ENCODE data around the gene CFAP69.

CFAP69 gene

GRCh38 chr7:90244909-90245851 is at the start of gene CFAP69:
Gene CFAP69 (plus strand): TSS chr7:90245174. CDS start chr7:90245425, 251 bp downstream.
- DNase-seq, result peak; percentile 79

- no peak for DNase-seq
Measured at GRCh38 chr7:90201500-90202195, 43.3 kb upstream of the CFAP69 start.

- no peak for DNase-seq
Measured at GRCh38 chr7:90207956-90208355, 37.0 kb upstream of the CFAP69 start.

- no peak for DNase-seq
Measured at GRCh38 chr7:90209776-90210175, 35.2 kb upstream of the CFAP69 start.

GRCh38 chr7:90210475-90210874 is 34.5 kb upstream of the CFAP69 start:
- DNase-seq, result no peak

GRCh38 chr7:90210981-90211380 is 34.0 kb upstream of the CFAP69 start:
- DNase-seq, result no peak

GRCh38 chr7:90211391-90212148 is 33.4 kb upstream of the CFAP69 start, which contains the start of gene STEAP2:
Gene STEAP2 (plus strand): TSS chr7:90211740. CDS start chr7:90225083, 13,343 bp downstream.
- DNase-seq, result peak; percentile 86

GRCh38 chr7:90212149-90212495 is 32.9 kb upstream of the CFAP69 start:
- no peak for DNase-seq

GRCh38 chr7:90213521-90213920 is 31.5 kb upstream of the CFAP69 start:
- DNase-seq, result no peak

GRCh38 chr7:90216080-90216674 is 28.8 kb upstream of the CFAP69 start:
- no peak for DNase-seq

- no peak for DNase-seq
Measured at GRCh38 chr7:90216771-90217170, 28.2 kb upstream of the CFAP69 start.

GRCh38 chr7:90222390-90222789 is 22.6 kb upstream of the CFAP69 start:
- no peak for DNase-seq

GRCh38 chr7:90222811-90223725 is 21.9 kb upstream of the CFAP69 start:
- DNase-seq, result no peak

- DNase-seq, result no peak
Measured at GRCh38 chr7:90224195-90224594, 20.8 kb upstream of the CFAP69 start.

- DNase-seq, result no peak
Measured at GRCh38 chr7:90225181-90225580, 19.8 kb upstream of the CFAP69 start.

GRCh38 chr7:90225601-90226000 is 19.4 kb upstream of the CFAP69 start:
- no peak for DNase-seq

- DNase-seq, result no peak
Measured at GRCh38 chr7:90227259-90227658, 17.7 kb upstream of the CFAP69 start.

GRCh38 chr7:90229682-90230081 is 15.3 kb upstream of the CFAP69 start:
- DNase-seq, result no peak

- no peak for DNase-seq
Measured at GRCh38 chr7:90230834-90231233, 14.1 kb upstream of the CFAP69 start.

GRCh38 chr7:90231304-90231703 is 13.7 kb upstream of the CFAP69 start:
- no peak for DNase-seq

- DNase-seq, result no peak
Measured at GRCh38 chr7:90232430-90232829, 12.5 kb upstream of the CFAP69 start.

- DNase-seq, result no peak
Measured at GRCh38 chr7:90233569-90233968, 11.4 kb upstream of the CFAP69 start.

Measured in NCI-H1105 (cell line).